Measurements from ENCODE around the gene TMEM131.
"Not testable (repeated sequence)": the region's sequence is repeated elsewhere in the genome, so short reads cannot be mapped to it uniquely, and the experiment has no call there.

The TMEM131 gene

GRCh38 chr2:97853057-97853456 is 142.7 kb downstream of the TMEM131 start:
- not testable (repeated sequence) for DNase-seq

- no peak for DNase-seq
Measured at GRCh38 chr2:97851172-97851571, 144.6 kb downstream of the TMEM131 start.

GRCh38 chr2:97849881-97850528 is 145.7 kb downstream of the TMEM131 start:
- DNase-seq: no peak

GRCh38 chr2:97848306-97848705 is 147.4 kb downstream of the TMEM131 start:
- DNase-seq: no peak

GRCh38 chr2:97846716-97847115 is 149.0 kb downstream of the TMEM131 start:
- DNase-seq: not testable (repeated sequence)

- DNase-seq: no peak
Measured at GRCh38 chr2:97845818-97846217, 149.9 kb downstream of the TMEM131 start.

GRCh38 chr2:97845133-97845532 is 150.6 kb downstream of the TMEM131 start:
- no peak for DNase-seq

GRCh38 chr2:97844311-97844859 is 151.4 kb downstream of the TMEM131 start:
- DNase-seq: no peak

GRCh38 chr2:97840198-97840597 is 155.6 kb downstream of the TMEM131 start:
- DNase-seq: no peak

GRCh38 chr2:97834610-97835009 is 161.1 kb downstream of the TMEM131 start:
- no peak for DNase-seq

- no peak for DNase-seq
Measured at GRCh38 chr2:97831121-97831520, 164.6 kb downstream of the TMEM131 start.

GRCh38 chr2:97829255-97829654 is 166.5 kb downstream of the TMEM131 start:
- not testable (repeated sequence) for DNase-seq

- not testable (repeated sequence) for DNase-seq
Measured at GRCh38 chr2:97827013-97827412, 168.7 kb downstream of the TMEM131 start.

GRCh38 chr2:97826266-97826847 is 169.4 kb downstream of the TMEM131 start:
- not testable (repeated sequence) for DNase-seq

- DNase-seq: not testable (repeated sequence)
Measured at GRCh38 chr2:97824011-97824410, 171.7 kb downstream of the TMEM131 start.

- DNase-seq: not testable (repeated sequence)
Measured at GRCh38 chr2:97821862-97822261, 173.9 kb downstream of the TMEM131 start.

- no peak for DNase-seq
Measured at GRCh38 chr2:97819754-97820153, 176.0 kb downstream of the TMEM131 start.

GRCh38 chr2:97816411-97816810 is 179.3 kb downstream of the TMEM131 start:
- no peak for DNase-seq

GRCh38 chr2:97812931-97813330 is 182.8 kb downstream of the TMEM131 start:
- no peak for DNase-seq

GRCh38 chr2:97808816-97809215 is 186.9 kb downstream of the TMEM131 start:
- DNase-seq: no peak

GRCh38 chr2:97806738-97807618 is 188.8 kb downstream of the TMEM131 start:
- DNase-seq: peak; percentile 73

- DNase-seq: no peak
Measured at GRCh38 chr2:97805776-97806175, 190.0 kb downstream of the TMEM131 start.

GRCh38 chr2:97801028-97801427 is 194.7 kb downstream of the TMEM131 start:
- no peak for DNase-seq

All from CD4-positive, alpha-beta T cell treated with Interleukin-15 for 1 hour (primary cell).